SK-N-MC (cell line): Measurements from ENCODE around the gene STK32B.
A peak's percentile ranks its signal among the peaks of the same experiment; 100 is the strongest.

Experiments used
- DNase-seq: peaks from one replicate; pipeline ENCODE4 v3.0.0-alpha.2; 2011; ENCODE audit warnings: low read depth, low spot score
- H3K27ac ChIP-seq: fragments of 200-600 bp; sonication (generic); 2 replicates; pipeline ENCODE4 v1.5.1; 2016; ENCODE audit warnings: mixed run types
- H3K36me3 ChIP-seq: fragments of 200-600 bp; sonication (generic); 2 replicates; pipeline ENCODE4 v1.6.1; 2017; ENCODE audit warnings: antibody characterized with exemption, low read length, mixed read lengths; ENCODE audit not compliant: insufficient read depth
- H3K4me3 ChIP-seq: fragments of 200-600 bp; sonication (generic); 2 replicates; pipeline ENCODE4 v1.5.1; 2016
- H3K9ac ChIP-seq: fragments of 200-600 bp; sonication (generic); 2 replicates; pipeline ENCODE4 v1.8.0; 2017; ENCODE audit warnings: mixed run types, mixed read lengths; ENCODE audit not compliant: insufficient read length
- H3K9me3 ChIP-seq: fragments of 200-600 bp; sonication (generic); 2 replicates; pipeline ENCODE4 v1.6.1; 2017; ENCODE audit warnings: low read depth, mild to moderate bottlenecking, antibody characterized with exemption, low read length, moderate library complexity, mixed read lengths
- EZH2 ChIP-seq: fragments of 200-600 bp; sonication (generic); IDR thresholded peaks from one replicate; pipeline ENCODE4 v1.6.1; 2017; ENCODE audit warnings: antibody characterized with exemption
- FOXP2 ChIP-seq: optimal IDR thresholded peaks from 2 replicates; pipeline ENCODE3; 2011; ENCODE audit warnings: mild to moderate bottlenecking, moderate library complexity; ENCODE audit not compliant: insufficient read depth; ENCODE audit errors: extremely low read length, control extremely low read depth
- POLR2AphosphoS5 ChIP-seq: IDR thresholded peaks from 2 replicates; pipeline ENCODE4 v1.6.1; 2012; ENCODE audit warnings: mild to moderate bottlenecking, low read depth, low read length, borderline replicate concordance

Gene STK32B

DNA sequence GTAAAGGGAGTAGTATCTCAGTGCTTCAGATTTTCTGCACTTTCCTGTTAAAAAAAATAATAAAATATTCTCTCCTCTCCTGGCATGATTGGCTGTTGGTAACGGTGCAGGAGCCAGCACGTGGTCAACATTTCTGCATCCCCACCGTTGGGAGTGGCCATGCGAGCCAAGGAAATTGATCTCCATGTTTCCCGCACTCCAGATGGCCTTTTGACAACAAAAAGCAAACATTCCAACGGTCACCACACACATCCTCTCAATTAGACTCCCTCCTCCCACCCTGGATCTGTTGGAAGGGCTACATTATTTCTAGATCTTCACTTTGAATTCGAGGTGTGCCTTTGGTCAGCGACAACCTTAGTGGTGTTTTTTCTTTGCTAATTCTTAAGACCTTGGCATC lies 45.0 kb downstream of the STK32B start:
- Histone ChIP-seq H3K9ac (no peak overlapping the region), H3K36me3 (0 out of 2 replicates have a peak, but pooled peaks cover 5% of the 10 kb centered on the region), H3K27ac (no peak overlapping the region), H3K4me3 (no peak overlapping the region), H3K9me3 (peaks cover 2% of the 10 kb centered on the region; the same call in 1 of the 2 replicates)
- TF ChIP-seq FOXP2 (no peak), POLR2AphosphoS5 (no peak), EZH2 (no peak)
- DNase-seq = no peak

DNA sequence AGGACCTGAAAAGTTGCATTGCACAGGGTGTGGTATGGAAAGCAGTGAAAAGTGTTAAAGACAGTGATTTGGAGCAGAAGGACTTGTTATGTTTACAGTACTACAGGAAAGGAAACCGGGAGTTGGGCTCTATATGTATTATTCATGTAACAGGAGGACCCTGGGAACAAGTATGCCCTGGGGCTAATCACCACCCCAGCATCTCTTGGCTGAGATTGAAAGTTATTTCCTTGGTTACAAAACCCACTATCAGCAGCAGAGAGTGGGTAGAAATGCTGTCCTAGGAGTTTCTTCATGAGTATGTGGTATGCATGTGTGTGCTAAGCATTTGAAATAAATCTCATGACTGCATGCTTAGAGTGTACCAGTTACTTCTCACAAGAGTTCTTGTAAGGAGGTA lies 46.9 kb downstream of the STK32B start:
- TF ChIP-seq EZH2 = no peak
- peak; percentile 40 for TF ChIP-seq FOXP2
- peak; percentile 17; the same call in 1 of the 2 replicates for TF ChIP-seq POLR2AphosphoS5
- H3K36me3 ChIP-seq = 0 out of 2 replicates have a peak, but pooled peaks cover 5% of the 10 kb centered on the region

DNA sequence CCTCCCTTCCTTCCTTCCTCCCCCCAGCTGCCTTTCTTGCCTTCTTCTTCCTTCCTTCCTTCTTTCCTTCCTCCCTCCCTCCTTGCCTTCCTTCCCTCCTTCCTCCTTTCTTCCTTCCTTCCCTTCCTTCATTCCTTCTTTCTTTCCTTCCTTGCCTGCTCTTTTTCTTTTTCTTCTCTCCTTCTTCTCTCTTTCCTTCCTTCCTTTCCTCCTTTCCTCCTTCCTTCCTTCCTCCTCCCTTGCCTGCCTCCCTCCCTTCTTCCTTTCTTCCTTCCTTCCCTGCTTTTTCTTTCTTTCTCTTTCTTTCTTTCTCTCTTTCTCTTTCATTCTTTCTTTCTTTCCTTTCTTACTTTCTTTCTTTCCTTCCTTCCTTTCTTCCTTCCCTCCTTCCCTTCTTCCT lies 49.1 kb downstream of the STK32B start:
- Histone ChIP-seq H3K27ac (no peak overlapping the region), H3K4me3 (no peak overlapping the region), H3K36me3 (0 out of 2 replicates have a peak, but pooled peaks cover 5% of the 10 kb centered on the region), H3K9ac (no peak overlapping the region), H3K9me3 (peaks cover 2% of the 10 kb centered on the region; the same call in 1 of the 2 replicates)
- no peak for DNase-seq
- TF ChIP-seq FOXP2 (no peak), EZH2 (no peak), POLR2AphosphoS5 (no peak)

More for the DNA sequence above, 46.9 kb downstream of the STK32B start:
- Histone ChIP-seq H3K27ac (peak overlapping the region; percentile 85), H3K9ac (peak overlapping the region; percentile 24), H3K4me3 (peak overlapping the region; percentile 22), H3K9me3 (peaks cover 2% of the 10 kb centered on the region; the same call in 1 of the 2 replicates)
- peak; percentile 99 for DNase-seq

DNA sequence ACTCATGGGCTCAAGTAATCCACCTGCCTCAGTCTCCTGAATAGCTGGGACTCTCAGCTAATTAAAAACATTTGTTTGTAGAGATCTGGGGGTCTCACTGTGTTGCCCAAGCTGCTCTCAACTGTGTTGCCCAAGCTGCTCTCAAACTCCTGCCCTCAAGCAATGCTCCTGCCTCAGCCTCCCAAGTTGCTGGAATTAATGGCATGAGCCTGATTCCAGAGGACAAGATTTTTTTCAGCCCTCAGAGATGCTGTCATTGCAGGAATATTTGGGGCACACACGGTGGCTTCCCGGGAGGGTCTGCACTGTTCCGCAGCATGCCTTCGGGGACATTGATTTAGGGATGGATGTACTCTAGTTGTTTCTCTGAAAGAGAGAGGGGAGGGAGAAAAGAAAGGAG lies 49.7 kb downstream of the STK32B start:
- TF ChIP-seq FOXP2 = no peak
- TF ChIP-seq POLR2AphosphoS5 = no peak
- TF ChIP-seq EZH2 = no peak
- H3K27ac ChIP-seq = peak overlapping the region; percentile 94
- H3K36me3 ChIP-seq = 0 out of 2 replicates have a peak, but pooled peaks cover 5% of the 10 kb centered on the region
- DNase-seq = no peak
- peak overlapping the region; percentile 57 for H3K4me3 ChIP-seq
- H3K9me3 ChIP-seq = peaks cover 2% of the 10 kb centered on the region; the same call in 1 of the 2 replicates
- H3K9ac ChIP-seq = peak overlapping the region; percentile 56

DNA sequence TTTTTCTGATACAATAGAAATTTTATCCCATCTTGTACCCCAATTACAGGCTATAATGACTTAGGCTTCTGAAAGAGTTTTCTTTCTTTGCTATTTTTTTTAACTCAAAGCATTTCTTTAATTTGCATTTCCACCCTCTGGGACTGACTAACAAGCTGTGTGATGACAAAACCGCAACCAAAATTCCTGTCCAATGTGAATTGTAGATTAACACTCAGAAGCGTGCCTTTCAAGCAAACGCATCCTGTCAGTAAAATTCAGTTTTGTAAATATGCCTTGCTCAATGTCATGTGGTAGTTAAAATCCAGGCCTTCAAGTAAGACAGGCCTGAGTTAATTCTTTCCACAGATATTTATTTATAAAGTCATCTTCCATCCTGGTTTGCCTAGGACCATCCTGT lies 50.3 kb downstream of the STK32B start:
- peaks cover 2% of the 10 kb centered on the region; the same call in 1 of the 2 replicates for H3K9me3 ChIP-seq
- peak; percentile 91 for DNase-seq
- H3K27ac ChIP-seq = peak overlapping the region; percentile 94
- peak overlapping the region; percentile 57 for H3K4me3 ChIP-seq
- 0 out of 2 replicates have a peak, but pooled peaks cover 5% of the 10 kb centered on the region for H3K36me3 ChIP-seq
- TF ChIP-seq POLR2AphosphoS5 (peak; percentile 28; the same call in 1 of the 2 replicates), EZH2 (no peak), FOXP2 (no peak)
- H3K9ac ChIP-seq = peak overlapping the region; percentile 46

DNA sequence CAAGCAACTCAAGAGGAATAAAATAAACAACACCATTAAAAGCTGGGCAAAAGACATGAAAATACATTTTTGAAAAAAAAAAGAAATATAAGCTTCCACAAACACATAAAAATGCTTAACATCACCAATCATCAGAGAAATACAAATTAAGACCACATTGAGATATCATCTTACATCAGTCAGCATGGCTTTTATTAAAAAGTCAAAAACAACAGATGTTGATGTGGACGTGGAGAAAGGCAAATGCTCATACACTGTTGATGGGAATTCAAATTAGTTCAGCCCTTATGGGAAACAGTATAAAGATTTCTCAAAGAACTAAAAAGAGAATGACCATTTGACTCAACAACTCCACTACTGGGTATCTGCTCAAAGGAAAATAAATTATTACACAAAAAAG lies 59.6 kb downstream of the STK32B start:
- no peak overlapping the region for H3K27ac ChIP-seq
- TF ChIP-seq FOXP2 (no peak), POLR2AphosphoS5 (no peak), EZH2 (no peak)
- no peak for DNase-seq

DNA sequence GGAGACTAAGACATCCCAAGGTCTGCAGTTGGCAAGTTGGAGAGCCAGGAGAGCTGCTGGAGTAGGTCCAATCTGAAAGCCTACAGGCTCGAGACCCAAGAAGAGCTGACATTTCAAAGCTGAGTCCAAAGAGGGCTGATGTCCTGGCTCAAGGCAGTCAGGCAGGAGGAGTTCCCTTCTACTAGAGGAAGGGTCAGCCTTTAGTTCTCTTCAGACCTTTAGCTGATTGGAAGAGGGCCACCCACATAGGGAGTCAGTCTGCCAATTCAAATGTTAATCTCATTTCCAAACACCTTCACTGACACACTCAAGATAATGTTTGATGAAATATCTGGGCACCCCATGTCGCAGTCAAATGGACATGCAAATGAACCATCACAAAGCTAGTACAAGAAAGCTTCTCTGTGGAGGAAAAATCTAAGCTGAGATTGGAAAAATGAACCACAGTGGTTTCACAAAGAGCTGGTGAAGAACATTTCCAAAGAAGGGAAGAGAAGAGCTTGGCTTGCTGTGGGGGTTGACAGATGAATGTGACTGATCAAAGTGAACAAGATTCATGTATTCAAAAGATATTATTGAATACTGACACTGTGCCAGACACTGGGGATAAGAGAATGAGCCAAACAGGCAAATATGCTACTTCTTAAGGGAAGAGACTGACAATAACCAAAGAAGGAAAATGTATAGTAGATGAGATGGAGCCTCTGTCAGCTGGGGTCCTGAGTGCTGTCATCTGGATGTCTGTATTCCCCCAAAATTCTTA lies 61.2 kb downstream of the STK32B start:
- Histone ChIP-seq H3K9ac (no peak overlapping the region), H3K9me3 (no peaks in the 10 kb centered on the region), H3K27ac (no peak overlapping the region), H3K36me3 (no peaks in the 10 kb centered on the region), H3K4me3 (no peak overlapping the region)
- no peak for DNase-seq
- TF ChIP-seq EZH2 (no peak), FOXP2 (no peak), POLR2AphosphoS5 (no peak)

More for the DNA sequence above, 59.6 kb downstream of the STK32B start:
- no peaks in the 10 kb centered on the region for H3K36me3 ChIP-seq
- H3K4me3 ChIP-seq = no peak overlapping the region
- no peak overlapping the region for H3K9ac ChIP-seq
- H3K9me3 ChIP-seq = no peaks in the 10 kb centered on the region

DNA sequence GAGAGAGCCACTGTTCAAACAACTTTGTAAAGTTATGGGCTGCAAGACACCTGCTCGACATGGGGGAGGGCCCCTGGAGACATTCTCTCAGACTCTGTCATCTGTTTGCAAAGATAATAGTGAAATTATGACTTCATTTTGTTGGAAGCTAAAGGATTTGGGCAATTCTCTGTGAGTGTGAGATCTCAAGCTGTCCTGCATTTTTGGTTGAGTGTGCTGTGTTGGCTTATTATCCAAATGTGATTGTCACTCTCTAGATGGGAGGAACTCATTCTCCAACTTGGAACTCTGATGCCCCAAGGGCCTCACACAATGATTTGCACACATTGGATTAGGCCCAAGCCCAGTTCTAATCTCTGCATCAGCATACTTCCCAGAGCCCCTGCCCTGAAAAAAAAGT lies 63.7 kb downstream of the STK32B start:
- TF ChIP-seq FOXP2 (no peak), EZH2 (no peak), POLR2AphosphoS5 (no peak)
- no peak for DNase-seq
- Histone ChIP-seq H3K27ac (peak overlapping the region; percentile 91), H3K36me3 (no peaks in the 10 kb centered on the region), H3K9me3 (no peaks in the 10 kb centered on the region), H3K4me3 (peak overlapping the region; percentile 28), H3K9ac (no peak overlapping the region)
